H9 (cell line): ENCODE measurements around the gene SGSM2. TPM values are rescaled to one million over a fixed set of nuclear protein-coding genes. Genes with fewer than 3 reads are reported as not detected.

Source experiments
- DNase-seq: peaks from one replicate; pipeline ENCODE4 v3.0.0-alpha.2; 2017
- H2AFZ ChIP-seq: one replicate; pipeline ENCODE4 v1.6.1; 2013; ENCODE audit warnings: mild to moderate bottlenecking, low read length, control low read depth, moderate library complexity
- H2AK5ac ChIP-seq: 2 replicates; pipeline ENCODE4 v1.6.1; 2013; ENCODE audit warnings: low read length, control low read depth, mixed read lengths; ENCODE audit not compliant: insufficient read length
- H2BK120ac ChIP-seq: one replicate; pipeline ENCODE4 v1.6.1; 2013; ENCODE audit warnings: low read depth, mild to moderate bottlenecking, low read length, control low read depth, inconsistent platforms; ENCODE audit not compliant: poor library complexity, severe bottlenecking
- H2BK12ac ChIP-seq: 2 replicates; pipeline ENCODE4 v1.6.1; 2013; ENCODE audit warnings: low read length, control low read depth, mixed read lengths, low read depth; ENCODE audit not compliant: insufficient read length
- H2BK15ac ChIP-seq: 2 replicates; pipeline ENCODE4 v1.6.1; 2013; ENCODE audit warnings: low read depth, low read length, control low read depth
- H2BK20ac ChIP-seq: one replicate; pipeline ENCODE4 v1.6.1; 2013; ENCODE audit warnings: low read depth, mild to moderate bottlenecking, low read length, control low read depth, inconsistent platforms; ENCODE audit not compliant: poor library complexity, severe bottlenecking
- H2BK5ac ChIP-seq: 2 replicates; pipeline ENCODE4 v1.6.1; 2013; ENCODE audit warnings: low read length, control low read depth, mixed read lengths; ENCODE audit not compliant: insufficient read length
- H3K14ac ChIP-seq: 2 replicates; pipeline ENCODE4 v1.6.1; 2013; ENCODE audit warnings: low read length, control low read depth; ENCODE audit not compliant: insufficient read depth
- H3K18ac ChIP-seq: 2 replicates; pipeline ENCODE4 v1.6.1; 2013; ENCODE audit warnings: low read depth, mild to moderate bottlenecking, mixed read lengths, low read length, control low read depth; ENCODE audit not compliant: insufficient read length
- H3K23ac ChIP-seq: 2 replicates; pipeline ENCODE4 v1.6.1; 2013; ENCODE audit warnings: low read length, control low read depth, mixed read lengths, low read depth; ENCODE audit not compliant: insufficient read length
- H3K23me2 ChIP-seq: 2 replicates; pipeline ENCODE4 v1.6.1; 2013; ENCODE audit warnings: low read depth, mild to moderate bottlenecking, mixed read lengths, low read length, control low read depth; ENCODE audit not compliant: insufficient read length, poor library complexity, severe bottlenecking
- H3K27ac ChIP-seq: 2 replicates; pipeline ENCODE4 v1.5.1; 2013; ENCODE audit warnings: low read length, control low read depth, mixed read lengths, low read depth; ENCODE audit not compliant: insufficient read length
- H3K27me3 ChIP-seq: 2 replicates; pipeline ENCODE4 v1.6.1; 2013; ENCODE audit warnings: low read length, control low read depth, inconsistent platforms; ENCODE audit not compliant: insufficient read depth
- H3K4ac ChIP-seq: 2 replicates; pipeline ENCODE4 v1.6.1; 2013; ENCODE audit warnings: low read depth, mild to moderate bottlenecking, control low read depth, inconsistent platforms, low read length, moderate library complexity
- H3K4me1 ChIP-seq: 2 replicates; pipeline ENCODE4 v1.6.1; 2013; ENCODE audit warnings: low read length, control low read depth, inconsistent platforms; ENCODE audit not compliant: insufficient read depth
- H3K4me2 ChIP-seq: 2 replicates; pipeline ENCODE4 v1.6.1; 2013; ENCODE audit warnings: low read length, control low read depth, mixed read lengths; ENCODE audit not compliant: insufficient read length, insufficient read depth
- H3K56ac ChIP-seq: 2 replicates; pipeline ENCODE4 v1.6.1; 2013; ENCODE audit warnings: low read depth, mild to moderate bottlenecking, mixed read lengths, low read length, control low read depth; ENCODE audit not compliant: insufficient read length
- H3K79me1 ChIP-seq: 2 replicates; pipeline ENCODE4 v1.6.1; 2013; ENCODE audit warnings: low read depth, mild to moderate bottlenecking, moderate library complexity, low read length, control low read depth, inconsistent platforms; ENCODE audit not compliant: insufficient read depth, poor library complexity, severe bottlenecking
- H3K79me2 ChIP-seq: 2 replicates; pipeline ENCODE4 v1.6.1; 2013; ENCODE audit warnings: low read length, control low read depth, inconsistent platforms; ENCODE audit not compliant: insufficient read depth
- H3K9ac ChIP-seq: 2 replicates; pipeline ENCODE4 v1.6.1; 2013; ENCODE audit warnings: low read length, control low read depth, mixed read lengths; ENCODE audit not compliant: insufficient read length; ENCODE audit errors: extremely low read depth
- H3K9me3 ChIP-seq: one replicate; pipeline ENCODE4 v1.6.1; 2013; ENCODE audit warnings: low read depth, low read length, inconsistent platforms; ENCODE audit not compliant: control insufficient read depth
- H3T11ph ChIP-seq: one replicate; pipeline ENCODE4 v1.6.1; 2013; ENCODE audit warnings: mild to moderate bottlenecking, low read length, control low read depth, inconsistent platforms
- H4K20me1 ChIP-seq: one replicate; pipeline ENCODE4 v1.6.1; 2013; ENCODE audit not compliant: control insufficient read depth, insufficient read length, insufficient read depth
- H4K5ac ChIP-seq: 2 replicates; pipeline ENCODE4 v1.6.1; 2013; ENCODE audit warnings: low read depth, mild to moderate bottlenecking, mixed read lengths, low read length, control low read depth; ENCODE audit not compliant: insufficient read length
- H4K8ac ChIP-seq: replicated peaks from 2 replicates; pipeline ENCODE4 v1.6.1; 2013; ENCODE audit warnings: low read length, control low read depth, mixed read lengths, low read depth; ENCODE audit not compliant: insufficient read length
- H4K91ac ChIP-seq: 2 replicates; pipeline ENCODE4 v1.6.1; 2013; ENCODE audit warnings: low read depth, mild to moderate bottlenecking, moderate library complexity, mixed read lengths, low read length, control low read depth; ENCODE audit not compliant: insufficient read length
- H3K27ac Mint-ChIP-seq, 3 experiments: 2 replicates in 2 of 3; 3 replicates in 1 of 3; pipeline ENCODE4 v1.8.0; 2020 to 2021; ENCODE audit warnings: mixed read lengths in 3 of 3, mild to moderate bottlenecking in 1 of 3, moderate library complexity in 1 of 3
- H3K27me3 Mint-ChIP-seq: 2 replicates; pipeline ENCODE4 v1.8.0; 2021; ENCODE audit warnings: low read depth, mild to moderate bottlenecking, moderate library complexity, mixed read lengths
- H3K36me3 Mint-ChIP-seq, 3 experiments: 2 replicates in 2 of 3; 3 replicates in 1 of 3; pipeline ENCODE4 v1.8.0; 2020 to 2021; ENCODE audit warnings: low read depth in 3 of 3, mixed read lengths in 3 of 3; ENCODE audit not compliant: insufficient read depth in 1 of 3
- H3K4me1 Mint-ChIP-seq, 2 experiments: 2 replicates each; pipeline ENCODE4 v1.8.0; 2020; ENCODE audit warnings: mixed read lengths in 2 of 2
- H3K4me3 Mint-ChIP-seq, 2 experiments: 2 replicates in 1 of 2; 3 replicates in 1 of 2; pipeline ENCODE4 v1.8.0; 2020 to 2021; ENCODE audit warnings: mild to moderate bottlenecking in 2 of 2, mixed read lengths in 2 of 2, moderate library complexity in 1 of 2
- H3K9me3 Mint-ChIP-seq, 2 experiments: 2 replicates in 1 of 2; 3 replicates in 1 of 2; pipeline ENCODE4 v1.8.0; 2020; ENCODE audit warnings: mild to moderate bottlenecking in 2 of 2, mixed read lengths in 2 of 2, moderate library complexity in 1 of 2
- CTCF ChIP-seq: fragments of 200-600 bp; sonication (generic); conservative IDR thresholded peaks from 3 replicates; pipeline ENCODE4 v1.8.0; 2021; ENCODE audit warnings: antibody characterized with exemption, mild to moderate bottlenecking
- WGBS: extraction: QIAGEN DNeasy Blood & Tissue Kit; methylation state at CpG from one replicate; pipeline ENCODE4 v1.1.7; 2013; ENCODE audit warnings: missing lambda C conversion rate, low lambda C conversion rate, mixed read lengths; ENCODE audit not compliant: insufficient read length; ENCODE audit errors: extremely low coverage; 5-methylcytosine and 5-hydroxymethylcytosine counted together
- total RNA-seq: library from RNA; stranded (reverse); gene quantifications from 2 replicates; pipeline ENCODE4 v1.2.1, GENCODE V29; 2021

The SGSM2 gene
- total RNA-seq, 1 experiment from 2014 or later, result 45.6 TPM

- Histone ChIP-seq H3K14ac (no peak overlapping the region; the same call in 1 of the 2 replicates), H2BK12ac (no peak overlapping the region), H3K4ac (no peak overlapping the region), H3K79me2 (no peaks in the 10 kb centered on the region), H2BK5ac (no peak overlapping the region), H4K91ac (no peak overlapping the region), H3K79me1 (no peaks in the 10 kb centered on the region), H3K9ac (no peak overlapping the region), H2BK15ac (no peak overlapping the region), H3K9me3 (no peaks in the 10 kb centered on the region), H3K27ac (no peak overlapping the region), H3T11ph (no peak overlapping the region), H3K27me3 (no peaks in the 10 kb centered on the region), H2AK5ac (no peak overlapping the region), H2AFZ (no peak overlapping the region), H4K5ac (no peak overlapping the region), H3K18ac (no peak overlapping the region), H3K56ac (no peak overlapping the region), H2BK20ac (no peak overlapping the region), H3K23me2 (no peaks in the 10 kb centered on the region), H4K8ac (no peak overlapping the region), H3K4me2 (no peak overlapping the region), H4K20me1 (no peaks in the 10 kb centered on the region), H3K4me1 (no peaks in the 10 kb centered on the region), H3K23ac (no peak overlapping the region), H2BK120ac (no peak overlapping the region)
- Mint-ChIP-seq H3K4me3 (no peak overlapping the region; a peak in 1 of 5 replicates), H3K27me3 (no peaks in the 10 kb centered on the region), H3K27ac (peak overlapping the region in 1 of 3 experiments; percentile 48; a peak in 3 of 7 replicates), H3K9me3 (no peaks in the 10 kb centered on the region), H3K4me1 (peaks cover 15 to 18% of the 10 kb centered on the region in 2 experiments), H3K36me3 (peaks cover 0 to 13% (median 9%) of the 10 kb centered on the region in 3 experiments; a peak in 5 of 7 replicates)
- WGBS, result no CpG with 5 or more reads among the region's 11 CpGs
- no peak for DNase-seq
- TF ChIP-seq CTCF, result no peak
These were observed 32.9 kb downstream of the SGSM2 start for GRCh38 chr17:2370211-2370589.
